Esophagus muscularis mucosa (tissue), 4 donors: ENCODE results near the gene CKMT1A. TPM values are rescaled to one million over a fixed set of nuclear protein-coding genes. Genes with fewer than 3 reads are reported as not detected.
"Not testable (repeated sequence)": the region's sequence is repeated elsewhere in the genome, so short reads cannot be mapped to it uniquely, and the experiment has no call there.

Experiments used
- DNase-seq: peaks from one replicate; pipeline ENCODE4 v3.0.0-alpha.2; 2017; ENCODE audit errors: extremely low spot score
- H3K27ac ChIP-seq, 4 donors: fragments of 200-600 bp; sonication (generic); replicated peaks in 1 of 4; 1 replicate in 3 of 4; 2 replicates in 1 of 4; pipeline ENCODE4 v1.5.1; 2016 to 2019; ENCODE audit warnings: mild to moderate bottlenecking in 1 of 4
- H3K27me3 ChIP-seq, 4 donors: fragments of 200-600 bp; sonication (generic); one replicate each; pipeline versions ENCODE4 v1.5.1 to v1.6.0; 2016 to 2019
- H3K36me3 ChIP-seq, 4 donors: fragments of 200-600 bp; sonication (generic); one replicate each; pipeline ENCODE4 v1.5.1; 2016 to 2019
- H3K4me1 ChIP-seq, 4 donors: fragments of 200-600 bp; sonication (generic); one replicate each; pipeline ENCODE4 v1.5.1; 2016 to 2019
- H3K4me3 ChIP-seq, 4 donors: fragments of 200-600 bp; sonication (generic); 1 replicate in 2 of 4; 2 replicates in 2 of 4; pipeline ENCODE4 v1.5.1; 2016 to 2019; ENCODE audit warnings: mild to moderate bottlenecking in 4 of 4, moderate library complexity in 1 of 4
- H3K9me3 ChIP-seq, 4 donors: fragments of 200-600 bp; sonication (generic); 1 replicate in 3 of 4; 2 replicates in 1 of 4; pipeline ENCODE4 v1.5.1; 2016 to 2019
- CTCF ChIP-seq, 3 experiments: fragments of 200-600 bp in 2 of 3; fragments of 450-650 bp in 1 of 3; sonication (generic) in 2 of 3; IDR thresholded peaks; one replicate each; pipeline ENCODE4 v1.5.1; 2017 to 2019; ENCODE audit warnings: antibody characterized with exemption in 3 of 3, mild to moderate bottlenecking in 2 of 3, moderate library complexity in 1 of 3
- EP300 ChIP-seq: sonication (generic); formaldehyde crosslinking; IDR thresholded peaks from one replicate; pipeline ENCODE4 v1.6.1; 2017; ENCODE audit warnings: antibody characterized with exemption
- POLR2A ChIP-seq: fragments of 450-650 bp; IDR thresholded peaks from one replicate; pipeline ENCODE4 v1.6.1; 2017; ENCODE audit warnings: antibody characterized with exemption, moderate library complexity, mild to moderate bottlenecking, low read depth
- POLR2AphosphoS5 ChIP-seq, 2 donors: sonication (generic); formaldehyde crosslinking; IDR thresholded peaks; one replicate each; pipeline ENCODE4 v1.6.1; 2017; ENCODE audit warnings: antibody characterized with exemption in 2 of 2
- WGBS: methylation state at CpG from one replicate; pipeline ENCODE4 v1.1.5; 2018; 5-methylcytosine and 5-hydroxymethylcytosine counted together
- intact Hi-C: fragments of 100-400 bp; cut with DNase I; formaldehyde crosslinking; loops from one replicate; pipeline ENCODE4 v1.15.1; 2023
- total RNA-seq, 4 donors: library from RNA; depleted of rRNA; stranded (reverse); fragments of >200 nt; gene quantifications; one replicate each; pipeline versions ENCODE4 v1.1.0 to v1.2.1, GENCODE V29; 2016

CKMT1A gene
- total RNA-seq, 4 donors from 2014 or later: 0.17 TPM; not detected in 3

GRCh38 chr15:43702174-43702573 lies 8.5 kb downstream of the CKMT1A start:
- WGBS: 78% methylated on average over 7 of the region's 7 CpGs
- Histone ChIP-seq H3K27ac (no peak overlapping the region), H3K9me3 (no peaks in the 10 kb centered on the region), H3K4me1 (no peaks in the 10 kb centered on the region), H3K4me3 (no peak overlapping the region), H3K36me3 (no peaks in the 10 kb centered on the region), H3K27me3 (no peaks in the 10 kb centered on the region)
- TF ChIP-seq POLR2A (no peak), CTCF (IDR thresholded peaks at IDR 0.05) (no peak), POLR2AphosphoS5 (IDR thresholded peaks at IDR 0.05) (no peak), EP300 (no peak)
- DNase-seq: no peak
- intact Hi-C loops: no loop called here

GRCh38 chr15:43702701-43703424 lies 9.2 kb downstream of the CKMT1A start:
- no peak for DNase-seq
- Histone ChIP-seq H3K4me1 (no peaks in the 10 kb centered on the region), H3K36me3 (no peaks in the 10 kb centered on the region), H3K27me3 (no peaks in the 10 kb centered on the region), H3K27ac (no peak overlapping the region), H3K4me3 (no peak overlapping the region), H3K9me3 (no peaks in the 10 kb centered on the region)
- WGBS: 65% methylated on average over 8 of the region's 8 CpGs
- intact Hi-C loops: no loop called here
- no peak for TF ChIP-seq POLR2AphosphoS5 (IDR thresholded peaks at IDR 0.05)
- no peak for TF ChIP-seq EP300
- TF ChIP-seq CTCF (IDR thresholded peaks at IDR 0.05): no peak
- no peak for TF ChIP-seq POLR2A

- H3K9me3 ChIP-seq, H3K36me3 ChIP-seq, intact Hi-C loops, H3K27me3 ChIP-seq, H3K4me1 ChIP-seq, H3K27ac ChIP-seq, H3K4me3 ChIP-seq, DNase-seq: not testable (repeated sequence)
- no CpG with 5 or more reads among the region's 12 CpGs for WGBS
Measured at GRCh38 chr15:43710431-43711131, 16.9 kb downstream of the CKMT1A start.

- no peak for TF ChIP-seq CTCF (IDR thresholded peaks at IDR 0.05)
- no peak for TF ChIP-seq EP300
- TF ChIP-seq POLR2AphosphoS5 (IDR thresholded peaks at IDR 0.05): no peak
- no peak for TF ChIP-seq POLR2A
- 80% methylated on average over 4 of the region's 4 CpGs for WGBS
- H3K9me3 ChIP-seq: no peaks in the 10 kb centered on the region
- H3K4me1 ChIP-seq: no peaks in the 10 kb centered on the region
- no peak for DNase-seq
- no peaks in the 10 kb centered on the region for H3K27me3 ChIP-seq
- no peak overlapping the region for H3K27ac ChIP-seq
- no peaks in the 10 kb centered on the region for H3K36me3 ChIP-seq
- no peak overlapping the region for H3K4me3 ChIP-seq
- intact Hi-C loops: no loop called here
Measured at GRCh38 chr15:43723151-43723550, 29.5 kb downstream of the CKMT1A start.

- WGBS: 90% methylated on average over 1 of the region's 1 CpG
- DNase-seq: not testable (repeated sequence)
Measured at GRCh38 chr15:43726306-43726705, 32.6 kb downstream of the CKMT1A start.

GRCh38 chr15:43728053-43728725 lies 34.5 kb downstream of the CKMT1A start:
- H3K27me3 ChIP-seq, H3K36me3 ChIP-seq, H3K4me1 ChIP-seq, H3K27ac ChIP-seq, intact Hi-C loops, H3K4me3 ChIP-seq, DNase-seq, H3K9me3 ChIP-seq: not testable (repeated sequence)
- 43% methylated on average over 1 of the region's 1 CpG for WGBS

More at GRCh38 chr15:43726306-43726705, 32.6 kb downstream of the CKMT1A start:
- H3K4me1 ChIP-seq, H3K27ac ChIP-seq, H3K27me3 ChIP-seq, H3K9me3 ChIP-seq, H3K36me3 ChIP-seq, H3K4me3 ChIP-seq, intact Hi-C loops: not testable (repeated sequence)
